ENCODE measurements around the gene CNNM2. TPM values are rescaled to one million over a fixed set of nuclear protein-coding genes. Genes with fewer than 3 reads are reported as not detected.
"Not testable (repeated sequence)": the region's sequence is repeated elsewhere in the genome, so short reads cannot be mapped to it uniquely, and the experiment has no call there.

Gene CNNM2
- polyA plus RNA-seq, 1 of the 3 experiments (the other 2 are of a cell fraction): 4.0 TPM

DNA sequence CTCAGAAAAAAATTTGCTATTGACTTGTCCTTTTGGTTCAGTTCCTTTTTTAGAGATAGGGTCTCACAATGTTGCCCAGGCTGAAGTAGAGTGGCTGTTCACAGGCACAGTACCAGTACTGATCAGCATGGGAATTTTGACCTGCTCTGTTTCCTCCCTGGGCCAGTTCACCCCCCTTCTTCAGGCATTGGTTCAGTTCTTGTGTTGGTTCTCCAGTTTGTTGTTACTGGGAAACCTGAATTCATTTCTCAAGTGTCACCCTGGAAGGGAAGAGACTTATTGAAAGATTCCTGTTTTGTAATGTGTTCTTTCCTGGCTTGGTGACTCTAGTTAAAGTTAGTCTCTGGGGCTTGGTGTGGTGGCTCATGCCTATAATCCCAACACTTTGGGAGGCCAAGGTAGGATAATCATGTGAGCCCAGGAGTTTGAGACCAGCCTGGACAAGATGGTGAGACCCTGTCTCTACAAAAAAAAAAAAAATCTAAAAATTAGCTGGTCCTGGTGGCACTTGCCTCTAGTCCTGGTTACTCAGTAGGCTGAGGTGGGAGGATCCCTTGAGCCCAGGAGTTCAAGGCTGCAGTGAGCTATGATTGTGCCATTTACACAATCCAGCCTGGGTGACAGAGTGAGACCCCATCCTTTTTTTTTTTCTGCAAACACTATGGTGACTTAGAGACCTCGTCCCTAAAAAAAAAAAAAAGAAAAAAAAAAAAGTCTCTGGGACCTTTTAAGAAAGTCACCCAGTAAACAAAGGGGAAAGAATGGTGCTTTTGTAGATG, 52.7 kb downstream of the CNNM2 start (continued):
- TF ChIP-seq, protein P1, sequence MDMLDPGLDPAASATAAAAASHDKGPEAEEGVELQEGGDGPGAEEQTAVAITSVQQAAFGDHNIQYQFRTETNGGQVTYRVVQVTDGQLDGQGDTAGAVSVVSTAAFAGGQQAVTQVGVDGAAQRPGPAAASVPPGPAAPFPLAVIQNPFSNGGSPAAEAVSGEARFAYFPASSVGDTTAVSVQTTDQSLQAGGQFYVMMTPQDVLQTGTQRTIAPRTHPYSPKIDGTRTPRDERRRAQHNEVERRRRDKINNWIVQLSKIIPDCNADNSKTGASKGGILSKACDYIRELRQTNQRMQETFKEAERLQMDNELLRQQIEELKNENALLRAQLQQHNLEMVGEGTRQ (IDR thresholded peaks at IDR 0.05; ENCODE audit: borderline replicate concordance, low read depth, low read length): no peak
- TF ChIP-seq FOSL2 (IDR thresholded peaks at IDR 0.05; ENCODE audit: borderline replicate concordance, low read depth) (no peak), EP300 (IDR thresholded peaks at IDR 0.05; ENCODE audit: borderline replicate concordance in 1 of 2, low read depth in 1 of 2, low read length in 1 of 2) (no peak)

- Histone ChIP-seq H3K79me2 (ENCODE audit: insufficient read depth) (no peaks in the 10 kb centered on the region), H3K4me3 (ENCODE audit: low read depth in 2 of 2, low read length in 1 of 2) (no peak overlapping the region), H3K4me1 (ENCODE audit: control insufficient read depth in 1 of 2, insufficient read depth in 2 of 2, low read depth in 1 of 2, low read length in 1 of 2) (peaks cover 0 to 3% of the 10 kb centered on the region in 2 experiments; a peak in 1 of 4 replicates), H3K36me3 (replicated peaks in 1 of 2; ENCODE audit: control insufficient read depth in 1 of 2, insufficient read depth in 2 of 2, low read length in 1 of 2) (no peaks in the 10 kb centered on the region), H2AFZ (ENCODE audit: low read depth) (no peak overlapping the region), H3K4me2 (no peak overlapping the region), H3K27me3 (ENCODE audit: insufficient read depth) (no peaks in the 10 kb centered on the region), H3F3A (replicated peaks; ENCODE audit: insufficient read depth) (no peaks in the 10 kb centered on the region), H3K9me3 (no peaks in the 10 kb centered on the region), H3K9me2 (no peaks in the 10 kb centered on the region), H3K27ac (ENCODE audit: low read depth in 2 of 2, low read length in 1 of 2) (no peak overlapping the region), H3K9ac (no peak overlapping the region), H4K20me1 (ENCODE audit: insufficient read depth) (no peaks in the 10 kb centered on the region)
- POLR2A ChIA-PET: no interaction called here
- CTCF ChIA-PET: no interaction called here
- no peak for TF ChIP-seq ELF1 (IDR thresholded peaks at IDR 0.05)
- TF ChIP-seq, protein P2, sequence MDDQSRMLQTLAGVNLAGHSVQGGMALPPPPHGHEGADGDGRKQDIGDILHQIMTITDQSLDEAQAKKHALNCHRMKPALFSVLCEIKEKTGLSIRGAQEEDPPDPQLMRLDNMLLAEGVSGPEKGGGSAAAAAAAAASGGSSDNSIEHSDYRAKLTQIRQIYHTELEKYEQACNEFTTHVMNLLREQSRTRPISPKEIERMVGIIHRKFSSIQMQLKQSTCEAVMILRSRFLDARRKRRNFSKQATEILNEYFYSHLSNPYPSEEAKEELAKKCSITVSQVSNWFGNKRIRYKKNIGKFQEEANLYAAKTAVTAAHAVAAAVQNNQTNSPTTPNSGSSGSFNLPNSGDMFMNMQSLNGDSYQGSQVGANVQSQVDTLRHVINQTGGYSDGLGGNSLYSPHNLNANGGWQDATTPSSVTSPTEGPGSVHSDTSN (IDR thresholded peaks at IDR 0.05): no peak
- no peak for TF ChIP-seq FOXJ3 (CRISPR knock-in tag; IDR thresholded peaks at IDR 0.05)
- TF ChIP-seq, protein P1 (IDR thresholded peaks at IDR 0.05; ENCODE audit: borderline replicate concordance, low read depth, low read length): no peak
- no peak for TF ChIP-seq SIN3A (IDR thresholded peaks at IDR 0.05; ENCODE audit: borderline replicate concordance, low read depth, low read length)
- TF ChIP-seq EP300 (IDR thresholded peaks at IDR 0.05; ENCODE audit: borderline replicate concordance in 1 of 2, low read depth in 1 of 2, low read length in 1 of 2): no peak
- no peak for TF ChIP-seq FOXM1 (IDR thresholded peaks at IDR 0.05; ENCODE audit: low read depth)
- no peak for TF ChIP-seq JUND (IDR thresholded peaks at IDR 0.05)
- 84% methylated on average over 2 of the region's 2 CpGs for WGBS (ENCODE audit: low lambda C conversion rate)
- no peak for DNase-seq
These were observed 57.6 kb downstream of the CNNM2 start for GRCh38 chr10:102975483-102976379.

- H3K36me3 ChIP-seq (replicated peaks in 1 of 2; ENCODE audit: control insufficient read depth in 1 of 2, insufficient read depth in 2 of 2, low read length in 1 of 2); H3K9me2 ChIP-seq; H3K27ac ChIP-seq (ENCODE audit: low read depth in 2 of 2, low read length in 1 of 2); H3K4me1 ChIP-seq (ENCODE audit: control insufficient read depth in 1 of 2, insufficient read depth in 2 of 2, low read depth in 1 of 2, low read length in 1 of 2); H3K9ac ChIP-seq; H4K20me1 ChIP-seq (ENCODE audit: insufficient read depth); H2AFZ ChIP-seq (ENCODE audit: low read depth); H3K79me2 ChIP-seq (ENCODE audit: insufficient read depth); H3F3A ChIP-seq (replicated peaks; ENCODE audit: insufficient read depth); CTCF ChIA-PET; POLR2A ChIA-PET; DNase-seq; H3K9me3 ChIP-seq; H3K4me2 ChIP-seq; H3K27me3 ChIP-seq (ENCODE audit: insufficient read depth); H3K4me3 ChIP-seq (ENCODE audit: low read depth in 2 of 2, low read length in 1 of 2): not testable (repeated sequence)
- 93% methylated on average over 3 of the region's 3 CpGs for WGBS (ENCODE audit: low lambda C conversion rate)
These were observed 58.3 kb downstream of the CNNM2 start for GRCh38 chr10:102976380-102976726.

All from SK-N-SH (cell line).